ENCODE results near the gene TIMM10B.
A peak's percentile ranks its signal among the peaks of the same experiment; 100 is the strongest.

The TIMM10B gene

GRCh38 chr11:6455070-6455469, 26.2 kb upstream of the TIMM10B start:
- Histone ChIP-seq H3K9ac (ENCODE audit: low read length) (no peak overlapping the region), H2BK120ac (ENCODE audit: low read depth, low read length) (no peak overlapping the region), H3K14ac (ENCODE audit: low read length in 2 of 2) (no peak overlapping the region), H4K91ac (ENCODE audit: low read length) (no peak overlapping the region), H3K27ac (ENCODE audit: low read length, poor library complexity, severe bottlenecking) (no peak overlapping the region), H2AFZ (ENCODE audit: low read depth, low read length) (no peak overlapping the region), H2AK5ac (ENCODE audit: low read length, severe bottlenecking) (no peak overlapping the region), H3K9me3 (ENCODE audit: control insufficient read depth, low read length) (no peaks in the 10 kb centered on the region), H3K23ac (ENCODE audit: low read length in 2 of 2) (no peak overlapping the region), H3K79me1 (replicated peaks; ENCODE audit: low read length, poor library complexity, severe bottlenecking) (peaks cover 1% of the 10 kb centered on the region), H3K4me2 (ENCODE audit: low read length, poor library complexity, severe bottlenecking) (no peak overlapping the region), H3K4me1 (ENCODE audit: control insufficient read depth, insufficient read depth, low read depth, low read length) (no peaks in the 10 kb centered on the region), H2BK5ac (ENCODE audit: low read depth, low read length, poor library complexity, severe bottlenecking) (no peak overlapping the region), H3K18ac (ENCODE audit: low read depth in 1 of 2, low read length in 2 of 2) (no peak overlapping the region), H3K4me3 (ENCODE audit: insufficient read depth in 1 of 2, low read depth in 1 of 2, low read length in 2 of 2) (no peak overlapping the region), H4K8ac (ENCODE audit: low read length) (no peak overlapping the region), H3K36me3 (ENCODE audit: control insufficient read depth in 1 of 2, insufficient read depth in 2 of 2, low read depth in 1 of 2, low read length in 2 of 2) (peaks cover 63 to 86% of the 10 kb centered on the region in 2 experiments), H3K27me3 (ENCODE audit: control insufficient read depth in 1 of 2, insufficient read depth in 1 of 2, low read length in 2 of 2) (no peaks in the 10 kb centered on the region), H3K4ac (ENCODE audit: low read depth in 1 of 2, low read length in 2 of 2) (no peak overlapping the region), H2BK15ac (ENCODE audit: low read depth, poor library complexity, severe bottlenecking) (no peak overlapping the region), H2BK12ac (ENCODE audit: low read length in 2 of 2) (no peak overlapping the region)
- 100% methylated on average over 1 of the region's 2 CpGs for WGBS
- DNase-seq, result no peak

GRCh38 chr11:6456361-6457073, 24.8 kb upstream of the TIMM10B start:
- Histone ChIP-seq H2BK120ac (ENCODE audit: low read depth, low read length) (no peak overlapping the region), H3K36me3 (ENCODE audit: control insufficient read depth in 1 of 2, insufficient read depth in 2 of 2, low read depth in 1 of 2, low read length in 2 of 2) (peaks cover 50 to 86% of the 10 kb centered on the region in 2 experiments), H3K14ac (ENCODE audit: low read length in 2 of 2) (no peak overlapping the region)

GRCh38 chr11:6457581-6458320, 23.6 kb upstream of the TIMM10B start:
- no peak for DNase-seq
- no peak overlapping the region for H2BK120ac ChIP-seq (ENCODE audit: low read depth, low read length)
- peaks cover 44 to 94% of the 10 kb centered on the region in 2 experiments for H3K36me3 ChIP-seq (ENCODE audit: control insufficient read depth in 1 of 2, insufficient read depth in 2 of 2, low read depth in 1 of 2, low read length in 2 of 2)
- no peaks in the 10 kb centered on the region for H3K4me1 ChIP-seq (ENCODE audit: control insufficient read depth, insufficient read depth, low read depth, low read length)
- WGBS, result 94% methylated on average over 26 of the region's 26 CpGs
- no peak overlapping the region for H2BK5ac ChIP-seq (ENCODE audit: low read depth, low read length, poor library complexity, severe bottlenecking)
- no peak overlapping the region for H2AFZ ChIP-seq (ENCODE audit: low read depth, low read length)
- H3K4me2 ChIP-seq (ENCODE audit: low read length, poor library complexity, severe bottlenecking), result no peak overlapping the region
- H4K8ac ChIP-seq (ENCODE audit: low read length), result no peak overlapping the region
- no peak overlapping the region for H2AK5ac ChIP-seq (ENCODE audit: low read length, severe bottlenecking)
- peaks cover 1% of the 10 kb centered on the region for H3K79me1 ChIP-seq (replicated peaks; ENCODE audit: low read length, poor library complexity, severe bottlenecking)
- no peak overlapping the region for H3K4me3 ChIP-seq (ENCODE audit: insufficient read depth in 1 of 2, low read depth in 1 of 2, low read length in 2 of 2)
- H3K27me3 ChIP-seq (ENCODE audit: control insufficient read depth in 1 of 2, insufficient read depth in 1 of 2, low read length in 2 of 2), result no peaks in the 10 kb centered on the region
- H3K4ac ChIP-seq (ENCODE audit: low read depth in 1 of 2, low read length in 2 of 2), result no peak overlapping the region
- H3K14ac ChIP-seq (ENCODE audit: low read length in 2 of 2), result no peak overlapping the region
- no peak overlapping the region for H3K18ac ChIP-seq (ENCODE audit: low read depth in 1 of 2, low read length in 2 of 2)
- H3K9ac ChIP-seq (ENCODE audit: low read length), result no peak overlapping the region
- no peak overlapping the region for H3K27ac ChIP-seq (ENCODE audit: low read length, poor library complexity, severe bottlenecking)
- H3K23ac ChIP-seq (ENCODE audit: low read length in 2 of 2), result no peak overlapping the region
- H3K9me3 ChIP-seq (ENCODE audit: control insufficient read depth, low read length), result no peaks in the 10 kb centered on the region
- no peak overlapping the region for H2BK12ac ChIP-seq (ENCODE audit: low read length in 2 of 2)
- no peak overlapping the region for H4K91ac ChIP-seq (ENCODE audit: low read length)
- H2BK15ac ChIP-seq (ENCODE audit: low read depth, poor library complexity, severe bottlenecking), result no peak overlapping the region

More at GRCh38 chr11:6456361-6457073, 24.8 kb upstream of the TIMM10B start:
- 96% methylated on average over 56 of the region's 56 CpGs for WGBS
- Histone ChIP-seq H3K4ac (ENCODE audit: low read depth in 1 of 2, low read length in 2 of 2) (no peak overlapping the region), H2BK12ac (ENCODE audit: low read length in 2 of 2) (no peak overlapping the region), H2BK5ac (ENCODE audit: low read depth, low read length, poor library complexity, severe bottlenecking) (no peak overlapping the region), H3K79me1 (replicated peaks; ENCODE audit: low read length, poor library complexity, severe bottlenecking) (peaks cover 1% of the 10 kb centered on the region), H3K18ac (ENCODE audit: low read depth in 1 of 2, low read length in 2 of 2) (no peak overlapping the region), H2AK5ac (ENCODE audit: low read length, severe bottlenecking) (no peak overlapping the region), H3K4me2 (ENCODE audit: low read length, poor library complexity, severe bottlenecking) (no peak overlapping the region), H3K27me3 (ENCODE audit: control insufficient read depth in 1 of 2, insufficient read depth in 1 of 2, low read length in 2 of 2) (no peaks in the 10 kb centered on the region), H3K27ac (ENCODE audit: low read length, poor library complexity, severe bottlenecking) (no peak overlapping the region), H2AFZ (ENCODE audit: low read depth, low read length) (no peak overlapping the region), H2BK15ac (ENCODE audit: low read depth, poor library complexity, severe bottlenecking) (no peak overlapping the region), H3K4me3 (ENCODE audit: insufficient read depth in 1 of 2, low read depth in 1 of 2, low read length in 2 of 2) (peak overlapping the region in 1 of 2 experiments; percentile 10), H3K9me3 (ENCODE audit: control insufficient read depth, low read length) (no peaks in the 10 kb centered on the region), H4K8ac (ENCODE audit: low read length) (no peak overlapping the region), H3K23ac (ENCODE audit: low read length in 2 of 2) (no peak overlapping the region), H3K9ac (ENCODE audit: low read length) (no peak overlapping the region), H3K4me1 (ENCODE audit: control insufficient read depth, insufficient read depth, low read depth, low read length) (no peaks in the 10 kb centered on the region), H4K91ac (ENCODE audit: low read length) (peak overlapping the region; percentile 49)
- no peak for DNase-seq

- no peak overlapping the region for H4K8ac ChIP-seq (ENCODE audit: low read length)
- no peak overlapping the region for H3K4ac ChIP-seq (ENCODE audit: low read depth in 1 of 2, low read length in 2 of 2)
- no peaks in the 10 kb centered on the region for H3K4me1 ChIP-seq (ENCODE audit: control insufficient read depth, insufficient read depth, low read depth, low read length)
- H3K9ac ChIP-seq (ENCODE audit: low read length), result no peak overlapping the region
- H3K23ac ChIP-seq (ENCODE audit: low read length in 2 of 2), result no peak overlapping the region
- H3K14ac ChIP-seq (ENCODE audit: low read length in 2 of 2), result no peak overlapping the region
- H3K36me3 ChIP-seq (ENCODE audit: control insufficient read depth in 1 of 2, insufficient read depth in 2 of 2, low read depth in 1 of 2, low read length in 2 of 2), result peaks cover 48 to 91% of the 10 kb centered on the region in 2 experiments
- no peak overlapping the region for H3K4me3 ChIP-seq (ENCODE audit: insufficient read depth in 1 of 2, low read depth in 1 of 2, low read length in 2 of 2)
- H3K27me3 ChIP-seq (ENCODE audit: control insufficient read depth in 1 of 2, insufficient read depth in 1 of 2, low read length in 2 of 2), result no peaks in the 10 kb centered on the region
- no peak overlapping the region for H2BK120ac ChIP-seq (ENCODE audit: low read depth, low read length)
- H3K79me1 ChIP-seq (replicated peaks; ENCODE audit: low read length, poor library complexity, severe bottlenecking), result peaks cover 3% of the 10 kb centered on the region
- no peak for DNase-seq
- no peak overlapping the region for H2AFZ ChIP-seq (ENCODE audit: low read depth, low read length)
- 90% methylated on average over 2 of the region's 2 CpGs for WGBS
- no peaks in the 10 kb centered on the region for H3K9me3 ChIP-seq (ENCODE audit: control insufficient read depth, low read length)
- no peak overlapping the region for H2BK12ac ChIP-seq (ENCODE audit: low read length in 2 of 2)
- no peak overlapping the region for H4K91ac ChIP-seq (ENCODE audit: low read length)
- H3K18ac ChIP-seq (ENCODE audit: low read depth in 1 of 2, low read length in 2 of 2), result no peak overlapping the region
- H3K4me2 ChIP-seq (ENCODE audit: low read length, poor library complexity, severe bottlenecking), result no peak overlapping the region
- H2BK5ac ChIP-seq (ENCODE audit: low read depth, low read length, poor library complexity, severe bottlenecking), result no peak overlapping the region
- H3K27ac ChIP-seq (ENCODE audit: low read length, poor library complexity, severe bottlenecking), result no peak overlapping the region
- H2AK5ac ChIP-seq (ENCODE audit: low read length, severe bottlenecking), result no peak overlapping the region
- H2BK15ac ChIP-seq (ENCODE audit: low read depth, poor library complexity, severe bottlenecking), result no peak overlapping the region
Observed at GRCh38 chr11:6458352-6459098, 22.8 kb upstream of the TIMM10B start.
